Peyer's patch (tissue), 4 donors: Measurements from ENCODE around the gene HES7.

Experiments used
- CTCF ChIP-seq, 6 experiments: fragments of 450-650 bp in 4 of 6; fragments of 200-600 bp in 2 of 6; sonication (generic) in 1 of 6; IDR thresholded peaks; one replicate each; pipeline ENCODE4 v1.5.1; 2017 to 2019; ENCODE audit warnings: antibody characterized with exemption in 6 of 6, mild to moderate bottlenecking in 3 of 6, moderate library complexity in 1 of 6
- POLR2A ChIP-seq, 2 donors: fragments of 450-650 bp; IDR thresholded peaks; one replicate each; pipeline ENCODE4 v1.5.1; 2017; ENCODE audit warnings: antibody characterized with exemption in 2 of 2, mild to moderate bottlenecking in 2 of 2, moderate library complexity in 2 of 2

- TF ChIP-seq CTCF (IDR thresholded peaks at IDR 0.05) (no peak), POLR2A (IDR thresholded peaks at IDR 0.05) (no peak)
Observed at GRCh38 chr17:8087952-8088230, 36.0 kb downstream of the HES7 start.
